CD4-positive, alpha-beta T cell (primary cell): Measurements from ENCODE around the gene INPP5D. TPM values are rescaled to one million over a fixed set of nuclear protein-coding genes. Genes with fewer than 3 reads are reported as not detected.

Experiments
- ATAC-seq: fragments of 200-7000 bp; cut with Tn5 transposase; one replicate; pipeline ENCODE4 v1.10.0; 2022; ENCODE audit warnings: mild to moderate bottlenecking; ENCODE audit not compliant: poor library complexity
- CTCF ChIA-PET: fragments of 350-600 bp; sonication (Branson Sonifier 250); formaldehyde crosslinking; loops from one replicate; lab custom pipeline; 2021; ENCODE audit warnings: antibody characterized with exemption, inconsistent platforms; lab: Charles Lee
- POLR2A ChIA-PET: fragments of 350-600 bp; sonication (Branson Sonifier 250); formaldehyde crosslinking; loops from one replicate; lab custom pipeline; 2021; ENCODE audit warnings: antibody characterized with exemption, inconsistent platforms; lab: Charles Lee
- DNase-seq, 14 experiments: peaks; one replicate each; pipeline ENCODE4 v3.0.0-alpha.2; 2013 to 2020; ENCODE audit warnings: mixed read lengths in 2 of 14
- H3K27ac ChIP-seq, 2 donors: one replicate each; pipeline versions ENCODE4 v1.5.1 to v1.7.0; 2013; ENCODE audit warnings: low read length in 2 of 2, low read depth in 1 of 2, mild to moderate bottlenecking in 1 of 2
- H3K27me3 ChIP-seq, 2 experiments: 1 replicate in 1 of 2; 2 replicates in 1 of 2; pipeline versions ENCODE4 v1.6.1 to v1.7.0; 2013; ENCODE audit warnings: low read length in 2 of 2, control low read depth in 1 of 2, mild to moderate bottlenecking in 1 of 2, moderate library complexity in 1 of 2; ENCODE audit not compliant: insufficient read depth in 2 of 2, control insufficient read depth in 1 of 2
- H3K36me3 ChIP-seq: one replicate; pipeline ENCODE4 v1.6.1; 2013; ENCODE audit warnings: low read length, control low read depth; ENCODE audit not compliant: insufficient read depth
- H3K4me1 ChIP-seq: one replicate; pipeline ENCODE4 v1.6.1; 2013; ENCODE audit warnings: low read length, control low read depth; ENCODE audit not compliant: insufficient read depth
- H3K4me3 ChIP-seq: one replicate; pipeline ENCODE4 v1.5.1; 2013; ENCODE audit warnings: mild to moderate bottlenecking, low read length, moderate library complexity
- H3K9me3 ChIP-seq, 2 experiments: 1 replicate in 1 of 2; 2 replicates in 1 of 2; pipeline versions ENCODE4 v1.6.1 to v1.7.0; 2013; ENCODE audit warnings: low read length in 2 of 2, mild to moderate bottlenecking in 2 of 2, control low read depth in 1 of 2, moderate library complexity in 1 of 2; ENCODE audit not compliant: control insufficient read depth in 1 of 2, insufficient read depth in 1 of 2
- H3K27ac Mint-ChIP-seq: one replicate; pipeline ENCODE4 v1.8.0; 2020; ENCODE audit warnings: mixed read lengths
- H3K27me3 Mint-ChIP-seq: one replicate; pipeline ENCODE4 v1.8.0; 2021; ENCODE audit warnings: mixed read lengths
- H3K36me3 Mint-ChIP-seq: one replicate; pipeline ENCODE4 v1.8.0; 2021; ENCODE audit warnings: low read depth, mixed read lengths
- H3K4me1 Mint-ChIP-seq: one replicate; pipeline ENCODE4 v1.8.0; 2021; ENCODE audit warnings: low read depth, mixed read lengths
- H3K4me3 Mint-ChIP-seq: one replicate; pipeline ENCODE4 v1.8.0; 2020; ENCODE audit warnings: mild to moderate bottlenecking, mixed read lengths
- H3K9me3 Mint-ChIP-seq: one replicate; pipeline ENCODE4 v1.8.0; 2020; ENCODE audit warnings: mixed read lengths
- CTCF ChIP-seq: fragments of 200-600 bp; IDR thresholded peaks from one replicate; pipeline ENCODE4 v1.8.0; 2022; ENCODE audit warnings: antibody characterized with exemption, mild to moderate bottlenecking
- intact Hi-C, 2 experiments: fragments of 100-400 bp; cut with DNase I in 1 of 2; cut with micrococcal nuclease in 1 of 2; formaldehyde crosslinking; loops; one replicate each; pipeline versions ENCODE4 v1.15.1 to v1.9.0; 2023 to 2025; cut with DNase I, micrococcal nuclease
- total RNA-seq, 174 experiments: library from RNA in 2 of 174; stranded (reverse) in 2 of 174; gene quantifications; one replicate each; pipeline ENCODE4 v1.2.3 and lab custom pipeline; 2021 to 2026

The INPP5D gene
- total RNA-seq, 2 experiments from 2014 or later: 141 to 154 TPM

GRCh38 chr2:233140978-233141377 is 80.8 kb downstream of the INPP5D start:
- Histone ChIP-seq H3K4me3 (no peak overlapping the region), H3K9me3 (peaks cover 0 to 3% of the 10 kb centered on the region in 2 experiments), H3K27ac (no peak overlapping the region), H3K36me3 (peaks cover 70% of the 10 kb centered on the region), H3K27me3 (no peaks in the 10 kb centered on the region), H3K4me1 (peaks cover 37% of the 10 kb centered on the region)
- Mint-ChIP-seq H3K27ac (peak overlapping the region; percentile 68), H3K9me3 (no peaks in the 10 kb centered on the region), H3K27me3 (no peaks in the 10 kb centered on the region), H3K4me3 (no peak overlapping the region), H3K36me3 (peaks cover 89% of the 10 kb centered on the region), H3K4me1 (peaks cover 33% of the 10 kb centered on the region)
- DNase-seq (no peak), ATAC-seq (no peak)
- intact Hi-C loops: no loop called here
- POLR2A ChIA-PET: no interaction called here
- no peak for TF ChIP-seq CTCF
- CTCF ChIA-PET: no interaction called here

GRCh38 chr2:233141901-233142300 is 81.8 kb downstream of the INPP5D start:
- CTCF ChIA-PET: interaction anchor here (1.4 to 1.7 kb wide), 2 partner anchors 92 to 109 kb away, joined by 4 read pairs; partner anchors contain the start of gene ATG16L1
- intact Hi-C loops: no loop called here
- Histone ChIP-seq H3K27ac (peak overlapping the region in 1 of 2 donors; percentile 11), H3K4me3 (no peak overlapping the region), H3K27me3 (no peaks in the 10 kb centered on the region), H3K36me3 (peaks cover 70% of the 10 kb centered on the region), H3K4me1 (peaks cover 37% of the 10 kb centered on the region), H3K9me3 (no peaks in the 10 kb centered on the region)
- peak overlapping the region; percentile 10 for H3K4me3 Mint-ChIP-seq
- no peaks in the 10 kb centered on the region for H3K27me3 Mint-ChIP-seq
- TF ChIP-seq CTCF: no peak
- ATAC-seq (peak; percentile 37), DNase-seq (no peak)
- peak overlapping the region; percentile 68 for H3K27ac Mint-ChIP-seq
- POLR2A ChIA-PET: no interaction called here
- H3K36me3 Mint-ChIP-seq: peaks cover 89% of the 10 kb centered on the region
- peaks cover 30% of the 10 kb centered on the region for H3K4me1 Mint-ChIP-seq
- no peaks in the 10 kb centered on the region for H3K9me3 Mint-ChIP-seq

- TF ChIP-seq CTCF: no peak
- Mint-ChIP-seq H3K36me3 (peaks cover 92% of the 10 kb centered on the region), H3K27ac (peak overlapping the region; percentile 68), H3K27me3 (no peaks in the 10 kb centered on the region), H3K4me1 (peaks cover 30% of the 10 kb centered on the region), H3K9me3 (no peaks in the 10 kb centered on the region), H3K4me3 (peak overlapping the region; percentile 56)
- Histone ChIP-seq H3K9me3 (no peaks in the 10 kb centered on the region), H3K4me3 (no peak overlapping the region), H3K4me1 (peaks cover 37% of the 10 kb centered on the region), H3K36me3 (peaks cover 73% of the 10 kb centered on the region), H3K27ac (peak overlapping the region in 1 of 2 donors; percentile 1), H3K27me3 (no peaks in the 10 kb centered on the region)
- ChIA-PET POLR2A (interaction anchor here (0.8 kb wide), 1 partner anchor 82 kb away, joined by 3 read pairs; no protein-coding TSS in a partner anchor), CTCF (interaction anchor here (1.3 to 1.7 kb wide), 3 partner anchors 82 to 109 kb away, joined by 3 to 4 read pairs (median 4); partner anchors contain the start of genes ATG16L1 and INPP5D)
- intact Hi-C loops: no loop called here
- ATAC-seq: peak; percentile 61
- DNase-seq: peak in 3 of 14 experiments; percentile 34 to 64 (median 54)
Observed at GRCh38 chr2:233142355-233142897, 82.3 kb downstream of the INPP5D start.
